ENCODE data around the gene PRXL2B. TPM values are rescaled to one million over a fixed set of nuclear protein-coding genes. Genes with fewer than 3 reads are reported as not detected.

PRXL2B gene
- total RNA-seq, 1 experiment from 2014 or later: 31.0 TPM

- peaks cover 15% of the 10 kb centered on the region for H3K36me3 Mint-ChIP-seq (ENCODE audit: insufficient read depth, unreplicated experiment)
- no peaks in the 10 kb centered on the region for H3K4me1 Mint-ChIP-seq (ENCODE audit: low read depth, unreplicated experiment)
- intact Hi-C loops (cut with micrococcal nuclease; ENCODE audit: unreplicated experiment): loop anchor here (10.0 kb wide), 1 partner anchor 349 kb away; the partner anchor contains the start of gene FAAP20
- BruUV-seq (replicated peaks): no TSS peak
- no peaks in the 10 kb centered on the region for H3K9me3 Mint-ChIP-seq (ENCODE audit: low read depth, unreplicated experiment)
- no peaks in the 10 kb centered on the region for H3K27me3 Mint-ChIP-seq (ENCODE audit: unreplicated experiment)
- no peak overlapping the region for H3K27ac Mint-ChIP-seq (ENCODE audit: unreplicated experiment)
- no peak for DNase-seq
- CTCF ChIA-PET: no interaction called here
- H3K4me3 Mint-ChIP-seq (ENCODE audit: low read depth, unreplicated experiment): no peak overlapping the region
- TF ChIP-seq, protein P1, sequence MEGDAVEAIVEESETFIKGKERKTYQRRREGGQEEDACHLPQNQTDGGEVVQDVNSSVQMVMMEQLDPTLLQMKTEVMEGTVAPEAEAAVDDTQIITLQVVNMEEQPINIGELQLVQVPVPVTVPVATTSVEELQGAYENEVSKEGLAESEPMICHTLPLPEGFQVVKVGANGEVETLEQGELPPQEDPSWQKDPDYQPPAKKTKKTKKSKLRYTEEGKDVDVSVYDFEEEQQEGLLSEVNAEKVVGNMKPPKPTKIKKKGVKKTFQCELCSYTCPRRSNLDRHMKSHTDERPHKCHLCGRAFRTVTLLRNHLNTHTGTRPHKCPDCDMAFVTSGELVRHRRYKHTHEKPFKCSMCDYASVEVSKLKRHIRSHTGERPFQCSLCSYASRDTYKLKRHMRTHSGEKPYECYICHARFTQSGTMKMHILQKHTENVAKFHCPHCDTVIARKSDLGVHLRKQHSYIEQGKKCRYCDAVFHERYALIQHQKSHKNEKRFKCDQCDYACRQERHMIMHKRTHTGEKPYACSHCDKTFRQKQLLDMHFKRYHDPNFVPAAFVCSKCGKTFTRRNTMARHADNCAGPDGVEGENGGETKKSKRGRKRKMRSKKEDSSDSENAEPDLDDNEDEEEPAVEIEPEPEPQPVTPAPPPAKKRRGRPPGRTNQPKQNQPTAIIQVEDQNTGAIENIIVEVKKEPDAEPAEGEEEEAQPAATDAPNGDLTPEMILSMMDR (IDR thresholded peaks at IDR 0.05; ENCODE audit: unreplicated experiment): no peak
Observed at GRCh38 chr1:2543543-2544092, 43.0 kb upstream of the PRXL2B start.

- TF ChIP-seq, protein P1 (IDR thresholded peaks at IDR 0.05; ENCODE audit: unreplicated experiment): no peak
- Mint-ChIP-seq H3K27ac (ENCODE audit: unreplicated experiment) (no peak overlapping the region), H3K4me1 (ENCODE audit: low read depth, unreplicated experiment) (no peaks in the 10 kb centered on the region), H3K27me3 (ENCODE audit: unreplicated experiment) (no peaks in the 10 kb centered on the region), H3K9me3 (ENCODE audit: low read depth, unreplicated experiment) (no peaks in the 10 kb centered on the region), H3K36me3 (ENCODE audit: insufficient read depth, unreplicated experiment) (peaks cover 15% of the 10 kb centered on the region), H3K4me3 (ENCODE audit: low read depth, unreplicated experiment) (no peak overlapping the region)
- no TSS peak for BruUV-seq (replicated peaks)
- DNase-seq: no peak
- CTCF ChIA-PET: no interaction called here
- intact Hi-C loops (cut with micrococcal nuclease; ENCODE audit: unreplicated experiment): loop anchor here (10.0 kb wide), 1 partner anchor 349 kb away; the partner anchor contains the start of gene FAAP20
Observed at GRCh38 chr1:2544093-2544874, 42.3 kb upstream of the PRXL2B start.

GRCh38 chr1:2544875-2545640 lies 41.5 kb upstream of the PRXL2B start:
- TF ChIP-seq, protein P1 (IDR thresholded peaks at IDR 0.05; ENCODE audit: unreplicated experiment): no peak
- Mint-ChIP-seq H3K27ac (ENCODE audit: unreplicated experiment) (no peak overlapping the region), H3K9me3 (ENCODE audit: low read depth, unreplicated experiment) (no peaks in the 10 kb centered on the region), H3K4me1 (ENCODE audit: low read depth, unreplicated experiment) (no peaks in the 10 kb centered on the region), H3K4me3 (ENCODE audit: low read depth, unreplicated experiment) (no peak overlapping the region), H3K36me3 (ENCODE audit: insufficient read depth, unreplicated experiment) (peaks cover 15% of the 10 kb centered on the region), H3K27me3 (ENCODE audit: unreplicated experiment) (no peaks in the 10 kb centered on the region)
- CTCF ChIA-PET: interaction anchor here (0.6 to 1.7 kb wide), 2 partner anchors 19 to 551 kb away, joined by 3 to 8 read pairs; partner anchors contain the start of gene PANK4
- DNase-seq: no peak
- intact Hi-C loops (cut with micrococcal nuclease; ENCODE audit: unreplicated experiment): loop anchor here (10.0 kb wide), 1 partner anchor 350 kb away; the partner anchor contains the start of gene FAAP20
- BruUV-seq (replicated peaks): no TSS peak

GRCh38 chr1:2545754-2546514 lies 40.6 kb upstream of the PRXL2B start:
- intact Hi-C loops (cut with micrococcal nuclease; ENCODE audit: unreplicated experiment): loop anchor here (10.0 kb wide), 1 partner anchor 351 kb away; the partner anchor contains the start of gene FAAP20
- H3K36me3 Mint-ChIP-seq (ENCODE audit: insufficient read depth, unreplicated experiment): peaks cover 15% of the 10 kb centered on the region
- H3K27ac Mint-ChIP-seq (ENCODE audit: unreplicated experiment): peak overlapping the region; percentile 60
- TF ChIP-seq, protein P1 (IDR thresholded peaks at IDR 0.05; ENCODE audit: unreplicated experiment): no peak
- H3K4me1 Mint-ChIP-seq (ENCODE audit: low read depth, unreplicated experiment): no peaks in the 10 kb centered on the region
- peak overlapping the region; percentile 80 for H3K4me3 Mint-ChIP-seq (ENCODE audit: low read depth, unreplicated experiment)
- peak; percentile 91 for DNase-seq
- H3K9me3 Mint-ChIP-seq (ENCODE audit: low read depth, unreplicated experiment): no peaks in the 10 kb centered on the region
- CTCF ChIA-PET: interaction anchor here (1.7 to 3.3 kb wide), 2 partner anchors 20 to 130 kb away, joined by 8 to 19 read pairs; partner anchors contain the start of gene PANK4
- H3K27me3 Mint-ChIP-seq (ENCODE audit: unreplicated experiment): no peaks in the 10 kb centered on the region
- BruUV-seq (replicated peaks): no TSS peak
